ENCODE measurements around the gene SLIT1. TPM values are rescaled to one million over a fixed set of nuclear protein-coding genes. Genes with fewer than 3 reads are reported as not detected.

Gene SLIT1
- total RNA-seq, 2 donors from 2014 or later: 0.14 to 0.35 TPM

DNA sequence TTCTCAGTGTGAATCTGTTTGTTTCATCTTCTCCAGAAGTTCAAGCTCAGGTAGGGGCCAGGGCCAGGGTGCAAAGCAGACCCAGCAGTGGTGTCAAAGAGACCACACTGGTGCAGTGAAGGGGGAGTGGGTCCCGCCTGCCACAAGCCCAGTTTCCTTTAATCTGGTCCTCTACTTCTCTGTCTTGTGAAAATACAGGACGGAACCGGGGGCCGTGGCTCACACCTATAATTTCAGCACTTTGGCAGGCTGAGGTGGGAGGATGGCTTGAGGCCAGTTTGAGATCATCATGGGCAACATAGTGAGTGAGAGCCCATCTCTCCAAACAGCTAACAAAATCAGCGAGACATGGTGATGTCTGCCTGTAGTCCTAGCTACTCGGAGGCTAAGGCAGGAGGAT, 109.0 kb downstream of the SLIT1 start:
- Histone ChIP-seq H3K4me3 (no peak overlapping the region), H3K9me3 (no peaks in the 10 kb centered on the region), H3K27me3 (replicated peaks; ENCODE audit: insufficient read depth) (peaks cover 3% of the 10 kb centered on the region), H3K36me3 (no peaks in the 10 kb centered on the region), H3K4me1 (ENCODE audit: control insufficient read depth in 1 of 2, low read depth in 2 of 2) (no peaks in the 10 kb centered on the region), H3K27ac (no peak overlapping the region)
- TF ChIP-seq, protein P1, sequence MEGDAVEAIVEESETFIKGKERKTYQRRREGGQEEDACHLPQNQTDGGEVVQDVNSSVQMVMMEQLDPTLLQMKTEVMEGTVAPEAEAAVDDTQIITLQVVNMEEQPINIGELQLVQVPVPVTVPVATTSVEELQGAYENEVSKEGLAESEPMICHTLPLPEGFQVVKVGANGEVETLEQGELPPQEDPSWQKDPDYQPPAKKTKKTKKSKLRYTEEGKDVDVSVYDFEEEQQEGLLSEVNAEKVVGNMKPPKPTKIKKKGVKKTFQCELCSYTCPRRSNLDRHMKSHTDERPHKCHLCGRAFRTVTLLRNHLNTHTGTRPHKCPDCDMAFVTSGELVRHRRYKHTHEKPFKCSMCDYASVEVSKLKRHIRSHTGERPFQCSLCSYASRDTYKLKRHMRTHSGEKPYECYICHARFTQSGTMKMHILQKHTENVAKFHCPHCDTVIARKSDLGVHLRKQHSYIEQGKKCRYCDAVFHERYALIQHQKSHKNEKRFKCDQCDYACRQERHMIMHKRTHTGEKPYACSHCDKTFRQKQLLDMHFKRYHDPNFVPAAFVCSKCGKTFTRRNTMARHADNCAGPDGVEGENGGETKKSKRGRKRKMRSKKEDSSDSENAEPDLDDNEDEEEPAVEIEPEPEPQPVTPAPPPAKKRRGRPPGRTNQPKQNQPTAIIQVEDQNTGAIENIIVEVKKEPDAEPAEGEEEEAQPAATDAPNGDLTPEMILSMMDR (IDR thresholded peaks at IDR 0.05): no peak
- DNase-seq (ENCODE audit: low spot score) (no peak), ATAC-seq (ENCODE audit: insufficient number of reproducible peaks, low FRiP score, low read depth) (no peak)

DNA sequence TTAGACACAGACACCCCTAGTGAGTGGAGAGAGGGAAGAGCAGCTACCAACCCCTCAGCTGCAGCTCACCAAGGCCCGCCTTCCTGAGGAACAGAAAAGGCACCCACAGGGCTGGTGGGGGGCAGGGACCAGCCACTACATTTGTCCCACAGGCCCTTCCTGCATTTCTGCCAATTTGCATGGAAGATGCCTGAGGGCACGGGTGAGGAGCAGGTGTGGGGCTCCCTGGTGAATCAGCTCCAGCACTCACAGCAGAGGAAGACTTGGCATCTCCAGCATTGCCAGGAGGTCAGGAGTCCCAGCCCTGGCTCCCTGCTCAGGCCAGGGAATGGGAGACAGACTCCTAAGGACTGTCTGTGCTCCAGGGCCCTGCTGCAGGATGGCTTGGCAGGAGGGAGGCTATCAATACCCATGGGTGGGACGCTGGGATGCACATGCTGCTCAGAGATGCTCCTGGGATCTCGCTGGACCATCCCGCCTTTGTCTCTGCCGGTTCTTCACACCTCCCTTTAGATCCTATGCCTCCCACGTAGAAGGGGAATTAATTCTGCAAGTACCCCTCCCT, 109.7 kb downstream of the SLIT1 start:
- ATAC-seq (ENCODE audit: insufficient number of reproducible peaks, low FRiP score, low read depth): no peak
- Histone ChIP-seq H3K4me3 (no peak overlapping the region), H3K27me3 (replicated peaks; ENCODE audit: insufficient read depth) (peaks cover 3% of the 10 kb centered on the region), H3K36me3 (no peaks in the 10 kb centered on the region), H3K27ac (no peak overlapping the region), H3K9me3 (no peaks in the 10 kb centered on the region), H3K4me1 (ENCODE audit: control insufficient read depth in 1 of 2, low read depth in 2 of 2) (no peaks in the 10 kb centered on the region)
- TF ChIP-seq, protein P1 (IDR thresholded peaks at IDR 0.05): no peak
- DNase-seq (ENCODE audit: low spot score): no peak

DNA sequence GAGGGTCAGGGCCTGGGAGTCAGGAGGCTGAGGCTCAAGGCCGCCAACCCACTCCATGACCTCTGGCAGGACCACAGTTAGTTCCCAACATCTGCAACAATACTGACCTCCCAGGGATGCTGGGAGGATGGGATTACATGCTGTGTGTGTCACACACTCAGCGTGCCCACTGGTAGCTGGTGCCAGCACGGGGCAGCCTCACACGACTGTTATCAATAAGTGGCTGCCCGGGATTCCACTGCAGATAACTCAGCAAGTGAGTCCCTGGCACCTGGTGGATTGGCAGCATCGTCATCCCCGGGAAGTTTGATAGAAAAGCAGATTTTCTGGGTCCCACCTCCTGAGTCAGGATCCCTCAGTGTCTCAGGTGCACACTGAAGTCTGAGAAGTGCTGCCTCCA, 110.3 kb downstream of the SLIT1 start:
- Histone ChIP-seq H3K4me3 (no peak overlapping the region), H3K27me3 (replicated peaks; ENCODE audit: insufficient read depth) (peaks cover under 1% of the 10 kb centered on the region), H3K27ac (no peak overlapping the region), H3K36me3 (no peaks in the 10 kb centered on the region), H3K9me3 (no peaks in the 10 kb centered on the region), H3K4me1 (ENCODE audit: control insufficient read depth in 1 of 2, low read depth in 2 of 2) (no peaks in the 10 kb centered on the region)
- ATAC-seq (ENCODE audit: insufficient number of reproducible peaks, low FRiP score, low read depth) (no peak), DNase-seq (ENCODE audit: low spot score) (no peak)
- TF ChIP-seq, protein P1 (IDR thresholded peaks at IDR 0.05): no peak

DNA sequence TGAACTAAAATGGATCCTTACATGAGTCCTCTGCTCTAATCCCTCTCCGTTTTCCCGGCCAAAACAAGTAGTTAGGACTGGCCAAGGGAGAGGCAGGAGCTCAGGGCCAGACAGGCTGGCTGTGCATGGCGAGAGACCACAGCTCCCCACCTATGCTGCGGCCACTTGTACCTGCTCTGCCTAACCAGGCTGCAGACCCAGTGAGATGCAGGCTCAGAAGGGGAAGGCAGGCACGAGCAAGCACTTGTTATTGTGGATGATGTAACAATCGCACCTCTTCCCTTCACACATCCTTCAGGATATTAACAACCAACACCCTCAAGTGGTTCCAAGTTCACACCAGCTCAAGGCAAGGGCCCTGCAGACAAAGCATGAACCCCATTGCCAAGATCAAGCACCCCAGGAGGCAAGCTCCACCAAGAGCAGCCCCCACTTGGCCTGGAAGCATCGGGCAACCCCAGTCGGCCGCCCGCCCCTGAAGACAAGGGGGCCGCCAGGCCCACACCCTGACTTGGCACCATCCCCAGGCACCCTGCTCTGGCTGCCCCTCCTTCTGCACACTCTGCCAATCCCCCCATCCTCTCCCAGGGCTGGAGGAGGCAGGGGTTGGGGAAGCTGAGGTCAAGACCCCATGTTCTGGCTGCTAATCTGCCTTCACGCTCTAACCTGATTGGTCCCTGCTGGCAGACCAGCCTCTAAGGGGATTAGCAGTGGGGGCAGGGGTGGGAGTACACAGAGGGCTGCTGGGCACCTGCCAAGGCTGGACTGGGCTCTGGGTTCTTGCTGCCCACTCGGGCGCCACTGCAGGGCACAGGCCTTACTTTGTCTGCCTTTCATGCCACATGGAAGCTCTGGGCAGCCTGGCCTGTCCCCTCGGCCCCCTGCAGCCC, 111.3 kb downstream of the SLIT1 start:
- Histone ChIP-seq H3K27ac (no peak overlapping the region), H3K27me3 (replicated peaks; ENCODE audit: insufficient read depth) (no peaks in the 10 kb centered on the region), H3K4me3 (no peak overlapping the region), H3K36me3 (no peaks in the 10 kb centered on the region), H3K4me1 (ENCODE audit: control insufficient read depth in 1 of 2, low read depth in 2 of 2) (no peaks in the 10 kb centered on the region), H3K9me3 (peaks cover 4% of the 10 kb centered on the region)
- DNase-seq (ENCODE audit: low spot score) (no peak), ATAC-seq (ENCODE audit: insufficient number of reproducible peaks, low FRiP score, low read depth) (no peak)
- TF ChIP-seq, protein P1 (IDR thresholded peaks at IDR 0.05): no peak

DNA sequence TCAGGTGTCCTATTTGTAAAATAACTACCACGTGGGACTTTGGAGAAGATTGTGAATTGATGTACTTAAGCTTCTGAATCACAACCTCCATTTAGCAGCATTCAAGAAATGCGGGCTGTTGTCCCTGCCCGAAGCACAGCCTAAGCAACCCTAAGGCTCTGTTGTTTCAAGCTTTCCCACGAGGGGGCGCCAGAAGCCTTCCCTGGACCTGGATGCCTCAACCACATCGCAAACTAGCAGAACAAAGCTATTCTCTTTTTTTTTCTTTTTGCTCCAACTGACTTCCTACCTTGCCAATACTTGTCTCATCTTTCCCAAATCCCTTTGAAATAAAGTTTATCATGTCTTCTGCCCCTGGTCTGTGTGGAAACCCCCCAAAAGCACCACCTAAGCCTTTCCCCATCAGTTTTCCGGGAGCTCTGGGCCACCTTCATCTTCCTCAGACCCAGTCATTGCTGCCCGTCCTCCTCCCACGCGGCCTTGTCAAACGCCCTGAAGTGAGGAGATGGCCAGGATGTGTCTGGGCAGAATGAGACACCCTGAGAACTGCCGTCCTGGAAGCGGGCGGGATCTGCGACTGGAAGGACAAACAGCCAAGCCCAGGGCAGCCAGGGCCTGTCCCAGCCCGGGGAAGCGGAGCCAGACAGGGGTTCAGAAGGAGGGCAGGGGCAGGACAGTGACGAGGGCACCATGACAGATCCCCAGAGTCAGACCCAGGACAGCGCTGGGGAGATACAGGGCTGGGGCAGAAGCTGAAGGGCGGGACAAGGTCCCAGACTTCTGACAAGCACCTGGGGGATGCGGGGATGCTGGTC, 112.7 kb downstream of the SLIT1 start:
- Histone ChIP-seq H3K36me3 (no peaks in the 10 kb centered on the region), H3K27me3 (replicated peaks; ENCODE audit: insufficient read depth) (no peaks in the 10 kb centered on the region), H3K4me3 (no peak overlapping the region), H3K9me3 (peaks cover 4% of the 10 kb centered on the region), H3K27ac (no peak overlapping the region), H3K4me1 (ENCODE audit: control insufficient read depth in 1 of 2, low read depth in 2 of 2) (no peaks in the 10 kb centered on the region)
- TF ChIP-seq, protein P1 (IDR thresholded peaks at IDR 0.05): peak; percentile 88
- no peak for ATAC-seq (ENCODE audit: insufficient number of reproducible peaks, low FRiP score, low read depth)
- peak; percentile 38 for DNase-seq (ENCODE audit: low spot score)
